HT1080 (cell line): ENCODE data around the gene CD58. TPM values are rescaled to one million over a fixed set of nuclear protein-coding genes. Genes with fewer than 3 reads are reported as not detected.
"Not testable (repeated sequence)": the region's sequence is repeated elsewhere in the genome, so short reads cannot be mapped to it uniquely, and the experiment has no call there.

Experiments used
- DNase-seq: peaks from one replicate; pipeline ENCODE4 v3.0.0-alpha.2; 2015; ENCODE audit warnings: low read depth
- total RNA-seq: library from RNA; depleted of rRNA; stranded (reverse); fragments of >200 nt; shearing (Covaris generic); gene quantifications from 2 replicates; pipeline ENCODE4 v1.2.3, GENCODE V29; 2014

Gene CD58
- total RNA-seq, 1 experiment from 2014 or later: 43.8 TPM

- not testable (repeated sequence) for DNase-seq
These were observed 22.6 kb upstream of the CD58 start for GRCh38 chr1:116593401-116593800.

- not testable (repeated sequence) for DNase-seq
These were observed 21.3 kb upstream of the CD58 start for GRCh38 chr1:116591951-116592605.

- not testable (repeated sequence) for DNase-seq
These were observed 20.5 kb upstream of the CD58 start for GRCh38 chr1:116591006-116591950.

- not testable (repeated sequence) for DNase-seq
These were observed 19.7 kb upstream of the CD58 start for GRCh38 chr1:116590359-116591005.

GRCh38 chr1:116589101-116589735 lies 18.4 kb upstream of the CD58 start:
- peak; percentile 73 for DNase-seq

GRCh38 chr1:116587501-116588227 lies 16.8 kb upstream of the CD58 start:
- no peak for DNase-seq

- no peak for DNase-seq
These were observed 15.9 kb upstream of the CD58 start for GRCh38 chr1:116586741-116587143.

- DNase-seq: no peak
These were observed 15.1 kb upstream of the CD58 start for GRCh38 chr1:116585886-116586285.

- no peak for DNase-seq
These were observed 10.6 kb upstream of the CD58 start for GRCh38 chr1:116581323-116581885.

GRCh38 chr1:116580446-116581322 lies 9.9 kb upstream of the CD58 start:
- no peak for DNase-seq

- no peak for DNase-seq
These were observed 8.5 kb upstream of the CD58 start for GRCh38 chr1:116579259-116579875.

GRCh38 chr1:116578581-116578980 lies 7.8 kb upstream of the CD58 start:
- DNase-seq: no peak

GRCh38 chr1:116577759-116578314 lies 7.0 kb upstream of the CD58 start:
- no peak for DNase-seq

GRCh38 chr1:116574581-116575291 lies 3.9 kb upstream of the CD58 start:
- peak; percentile 73 for DNase-seq

- DNase-seq: no peak
These were observed 2.7 kb upstream of the CD58 start for GRCh38 chr1:116573431-116574095.

GRCh38 chr1:116572771-116573430 lies 2.1 kb upstream of the CD58 start:
- DNase-seq: no peak

- DNase-seq: no peak
These were observed 1.3 kb upstream of the CD58 start for GRCh38 chr1:116572099-116572498.
